CD8-positive, alpha-beta memory T cell (primary cell): Measurements from ENCODE around the gene RASA4B. TPM values are rescaled to one million over a fixed set of nuclear protein-coding genes. Genes with fewer than 3 reads are reported as not detected.

Source experiments
- CTCF ChIA-PET: fragments of 350-600 bp; sonication (Branson Sonifier 250); formaldehyde crosslinking; loops from one replicate; lab custom pipeline; 2021; ENCODE audit warnings: antibody characterized with exemption; lab: Charles Lee
- POLR2A ChIA-PET: fragments of 350-600 bp; sonication (Branson Sonifier 250); formaldehyde crosslinking; loops from one replicate; lab custom pipeline; 2021; ENCODE audit warnings: antibody characterized with exemption; lab: Charles Lee
- DNase-seq, 5 donors: peaks; one replicate each; pipeline versions ENCODE4 v3.0.0 to v3.0.0-alpha.2; 2020 to 2022; ENCODE audit warnings: mixed read lengths in 1 of 5
- H3K27ac ChIP-seq: one replicate; pipeline ENCODE4 v1.7.0; 2013; ENCODE audit warnings: low read depth, mild to moderate bottlenecking, low read length, moderate library complexity
- H3K27me3 ChIP-seq: 2 replicates; pipeline ENCODE4 v1.7.0; 2013; ENCODE audit warnings: low read length, mild to moderate bottlenecking; ENCODE audit not compliant: insufficient read depth, poor library complexity, severe bottlenecking
- H3K36me3 ChIP-seq: 2 replicates; pipeline ENCODE4 v1.7.0; 2013; ENCODE audit warnings: mild to moderate bottlenecking, low read length, moderate library complexity; ENCODE audit not compliant: insufficient read depth
- H3K4me1 ChIP-seq: 2 replicates; pipeline ENCODE4 v1.7.0; 2013; ENCODE audit warnings: mild to moderate bottlenecking, low read length, moderate library complexity; ENCODE audit not compliant: insufficient read depth
- H3K4me3 ChIP-seq: 2 replicates; pipeline ENCODE4 v1.7.0; 2013; ENCODE audit warnings: mild to moderate bottlenecking, low read length
- H3K9me3 ChIP-seq: 2 replicates; pipeline ENCODE4 v1.7.0; 2013; ENCODE audit warnings: mild to moderate bottlenecking, low read length
- H3K27ac Mint-ChIP-seq, 8 donors: one replicate each; pipeline ENCODE4 v1.8.0; 2020 to 2021; ENCODE audit warnings: mixed read lengths in 8 of 8, mild to moderate bottlenecking in 6 of 8, inconsistent platforms in 3 of 8, moderate library complexity in 3 of 8
- H3K27me3 Mint-ChIP-seq, 2 donors: one replicate each; pipeline ENCODE4 v1.8.0; 2020 to 2021; ENCODE audit warnings: mixed read lengths in 2 of 2, mild to moderate bottlenecking in 1 of 2, moderate library complexity in 1 of 2
- H3K36me3 Mint-ChIP-seq, 3 donors: one replicate each; pipeline ENCODE4 v1.8.0; 2020 to 2021; ENCODE audit warnings: mixed read lengths in 3 of 3, inconsistent platforms in 1 of 3, mild to moderate bottlenecking in 1 of 3
- H3K4me1 Mint-ChIP-seq, 3 donors: one replicate each; pipeline ENCODE4 v1.8.0; 2020 to 2021; ENCODE audit warnings: mixed read lengths in 3 of 3, inconsistent platforms in 1 of 3, mild to moderate bottlenecking in 1 of 3
- H3K4me3 Mint-ChIP-seq, 7 donors: one replicate each; pipeline ENCODE4 v1.8.0; 2020 to 2021; ENCODE audit warnings: mixed read lengths in 7 of 7, mild to moderate bottlenecking in 6 of 7, moderate library complexity in 4 of 7, inconsistent platforms in 2 of 7
- H3K9me3 Mint-ChIP-seq, 5 donors: one replicate each; pipeline ENCODE4 v1.8.0; 2020 to 2022; ENCODE audit warnings: mixed read lengths in 5 of 5, mild to moderate bottlenecking in 3 of 5, moderate library complexity in 2 of 5, inconsistent platforms in 1 of 5
- polyA plus RNA-seq: library from polyadenylated mRNA; unstranded; fragments of 300-500 nt; fragmentation: Illumina TruSeq; gene quantifications from one replicate; pipeline ENCODE4 v1.2.3, GENCODE V29; 2021
- total RNA-seq, 2 experiments: library from RNA; stranded (reverse); gene quantifications; one replicate each; pipeline ENCODE4 v1.2.3, GENCODE V29; 2021

The RASA4B gene
- total and polyA plus RNA-seq, 3 experiments from 2014 or later: 10.8 to 23.9 (median 22.0) TPM

GRCh38 chr7:102467581-102468477 is 49.7 kb downstream of the RASA4B start:
- peak in 1 of 5 donors; percentile 46 for DNase-seq
- ChIA-PET POLR2A (no interaction called here), CTCF (interaction anchor here (0.9 to 3.6 kb wide), 5 partner anchors 16 to 63 kb away, joined by 3 to 19 read pairs (median 4); no protein-coding TSS in a partner anchor)
- peaks cover 0 to 28% (median 3%) of the 10 kb centered on the region in 3 donors for H3K36me3 Mint-ChIP-seq
- H3K27me3 Mint-ChIP-seq: no peaks in the 10 kb centered on the region
- Histone ChIP-seq H3K27me3 (no peaks in the 10 kb centered on the region), H3K27ac (no peak overlapping the region), H3K36me3 (no peaks in the 10 kb centered on the region), H3K4me1 (peaks cover 21% of the 10 kb centered on the region), H3K4me3 (no peak overlapping the region), H3K9me3 (no peaks in the 10 kb centered on the region)
- H3K4me3 Mint-ChIP-seq: no peak overlapping the region
- H3K4me1 Mint-ChIP-seq: peaks cover 26 to 32% (median 31%) of the 10 kb centered on the region in 3 donors
- no peaks in the 10 kb centered on the region for H3K9me3 Mint-ChIP-seq
- no peak overlapping the region for H3K27ac Mint-ChIP-seq

- Mint-ChIP-seq H3K4me3 (peak overlapping the region; percentile 83 to 96 (median 92)), H3K27ac (peak overlapping the region in 3 of 8 donors; percentile 23 to 70 (median 47)), H3K9me3 (no peaks in the 10 kb centered on the region), H3K4me1 (peaks cover 29 to 41% (median 37%) of the 10 kb centered on the region in 3 donors), H3K27me3 (no peaks in the 10 kb centered on the region), H3K36me3 (peaks cover 0 to 18% (median 0%) of the 10 kb centered on the region in 3 donors)
- Histone ChIP-seq H3K27me3 (no peaks in the 10 kb centered on the region), H3K36me3 (no peaks in the 10 kb centered on the region), H3K4me3 (peak overlapping the region; percentile 94), H3K4me1 (peaks cover 21% of the 10 kb centered on the region), H3K27ac (no peak overlapping the region), H3K9me3 (no peaks in the 10 kb centered on the region)
- ChIA-PET CTCF (interaction anchor here (1.3 to 3.6 kb wide), 4 partner anchors 27 to 61 kb away, joined by 3 to 19 read pairs (median 6); no protein-coding TSS in a partner anchor), POLR2A (interaction anchor here (1.2 to 1.3 kb wide), 2 partner anchors 40 to 50 kb away, joined by 3 to 4 read pairs; no protein-coding TSS in a partner anchor)
- peak in 1 of 5 donors; percentile 18 for DNase-seq
These were observed 51.5 kb downstream of the RASA4B start for GRCh38 chr7:102466097-102466496.

- H3K9me3 Mint-ChIP-seq: no peaks in the 10 kb centered on the region
These were observed 52.8 kb downstream of the RASA4B start, which contains the start of the genes ALKBH4 and LRWD1 for GRCh38 chr7:102464577-102465280. Gene ALKBH4 (minus strand): TSS chr7:102464863. CDS start chr7:102464836, 27 bp downstream. Gene LRWD1 (plus strand): TSS chr7:102464984. CDS start chr7:102465081, 97 bp downstream.

GRCh38 chr7:102463841-102464576 is 53.6 kb downstream of the RASA4B start:
- Mint-ChIP-seq H3K4me3 (peak overlapping the region; percentile 88 to 96 (median 93)), H3K9me3 (no peaks in the 10 kb centered on the region), H3K27ac (peak overlapping the region; percentile 79 to 92 (median 88)), H3K36me3 (peaks cover 0 to 20% (median 4%) of the 10 kb centered on the region in 3 donors), H3K27me3 (no peaks in the 10 kb centered on the region), H3K4me1 (peaks cover 29 to 45% (median 41%) of the 10 kb centered on the region in 3 donors)
- peak overlapping the region; percentile 94 for H3K4me3 ChIP-seq
- no peak for DNase-seq
- H3K4me1 ChIP-seq: peaks cover 21% of the 10 kb centered on the region
- H3K27ac ChIP-seq: peak overlapping the region; percentile 77
- H3K9me3 ChIP-seq: no peaks in the 10 kb centered on the region
- no peaks in the 10 kb centered on the region for H3K36me3 ChIP-seq
- no peaks in the 10 kb centered on the region for H3K27me3 ChIP-seq
- CTCF ChIA-PET: interaction anchor here (0.6 to 1.3 kb wide), 5 partner anchors 8 to 53 kb away, joined by 3 to 4 read pairs (median 3); no protein-coding TSS in a partner anchor
- POLR2A ChIA-PET: interaction anchor here (0.5 to 1.0 kb wide), 5 partner anchors 29 to 1156 kb away, joined by 3 to 5 read pairs (median 3); no protein-coding TSS in a partner anchor

More at GRCh38 chr7:102464577-102465280, 52.8 kb downstream of the RASA4B start, which contains the start of the genes ALKBH4 and LRWD1:
- Histone ChIP-seq H3K4me3 (peak within 1 kb of the TSS; percentile 94), H3K27ac (peak within 1 kb of the TSS; percentile 77), H3K27me3 (no peaks in the 10 kb centered on the region), H3K9me3 (no peaks in the 10 kb centered on the region), H3K36me3 (no peaks in the 10 kb centered on the region), H3K4me1 (peaks cover 21% of the 10 kb centered on the region)
- Mint-ChIP-seq H3K4me1 (peaks cover 29 to 45% (median 41%) of the 10 kb centered on the region in 3 donors), H3K36me3 (peaks cover 0 to 14% (median 4%) of the 10 kb centered on the region in 3 donors), H3K27ac (peak within 1 kb of the TSS; percentile 79 to 95 (median 88)), H3K27me3 (no peaks in the 10 kb centered on the region), H3K4me3 (peak within 1 kb of the TSS; percentile 88 to 96 (median 93))
- ChIA-PET POLR2A (interaction anchor here (0.6 to 1.0 kb wide), 4 partner anchors 30 to 1143 kb away, joined by 3 read pairs; no protein-coding TSS in a partner anchor), CTCF (interaction anchor here (0.6 to 1.3 kb wide), 5 partner anchors 9 to 54 kb away, joined by 3 to 4 read pairs (median 3); no protein-coding TSS in a partner anchor)
- DNase-seq: peak; percentile 90 to 95 (median 93)

GRCh38 chr7:102460467-102460866 is 57.1 kb downstream of the RASA4B start:
- Mint-ChIP-seq H3K9me3 (no peaks in the 10 kb centered on the region), H3K36me3 (peaks cover 0 to 42% (median 4%) of the 10 kb centered on the region in 3 donors), H3K27me3 (no peaks in the 10 kb centered on the region), H3K4me1 (peaks cover 16 to 30% (median 25%) of the 10 kb centered on the region in 3 donors), H3K27ac (peak overlapping the region in 1 of 8 donors; percentile 17), H3K4me3 (peak overlapping the region in 1 of 7 donors; percentile 40)
- H3K27me3 ChIP-seq: no peaks in the 10 kb centered on the region
- H3K4me3 ChIP-seq: no peak overlapping the region
- DNase-seq: no peak
- POLR2A ChIA-PET: no interaction called here
- no peaks in the 10 kb centered on the region for H3K9me3 ChIP-seq
- H3K36me3 ChIP-seq: peaks cover 13% of the 10 kb centered on the region
- CTCF ChIA-PET: interaction anchor here (0.9 to 2.2 kb wide), 2 partner anchors 48 to 53 kb away, joined by 3 to 6 read pairs; no protein-coding TSS in a partner anchor
- H3K27ac ChIP-seq: no peak overlapping the region
- H3K4me1 ChIP-seq: peaks cover 12% of the 10 kb centered on the region

- ChIA-PET POLR2A (no interaction called here), CTCF (interaction anchor here (2.2 kb wide), 1 partner anchor 47 kb away, joined by 6 read pairs; no protein-coding TSS in a partner anchor)
- Mint-ChIP-seq H3K4me1 (peaks cover 14 to 23% (median 20%) of the 10 kb centered on the region in 3 donors), H3K36me3 (peaks cover 0 to 44% (median 4%) of the 10 kb centered on the region in 3 donors), H3K9me3 (no peaks in the 10 kb centered on the region), H3K4me3 (no peak overlapping the region), H3K27ac (no peak overlapping the region), H3K27me3 (no peaks in the 10 kb centered on the region)
- no peak overlapping the region for H3K27ac ChIP-seq
- no peak overlapping the region for H3K4me3 ChIP-seq
- peaks cover 11% of the 10 kb centered on the region for H3K4me1 ChIP-seq
- H3K36me3 ChIP-seq: peaks cover 13% of the 10 kb centered on the region
- no peaks in the 10 kb centered on the region for H3K9me3 ChIP-seq
- DNase-seq: no peak
- H3K27me3 ChIP-seq: no peaks in the 10 kb centered on the region
These were observed 58.2 kb downstream of the RASA4B start for GRCh38 chr7:102459221-102459844.
